Measurements from ENCODE around the gene MYL3. TPM values are rescaled to one million over a fixed set of nuclear protein-coding genes. Genes with fewer than 3 reads are reported as not detected.

MYL3 gene
- total and polyA plus RNA-seq, 2 of the 4 experiments (the other 2 are of a cell fraction): 0.09 TPM; not detected in 1

DNA sequence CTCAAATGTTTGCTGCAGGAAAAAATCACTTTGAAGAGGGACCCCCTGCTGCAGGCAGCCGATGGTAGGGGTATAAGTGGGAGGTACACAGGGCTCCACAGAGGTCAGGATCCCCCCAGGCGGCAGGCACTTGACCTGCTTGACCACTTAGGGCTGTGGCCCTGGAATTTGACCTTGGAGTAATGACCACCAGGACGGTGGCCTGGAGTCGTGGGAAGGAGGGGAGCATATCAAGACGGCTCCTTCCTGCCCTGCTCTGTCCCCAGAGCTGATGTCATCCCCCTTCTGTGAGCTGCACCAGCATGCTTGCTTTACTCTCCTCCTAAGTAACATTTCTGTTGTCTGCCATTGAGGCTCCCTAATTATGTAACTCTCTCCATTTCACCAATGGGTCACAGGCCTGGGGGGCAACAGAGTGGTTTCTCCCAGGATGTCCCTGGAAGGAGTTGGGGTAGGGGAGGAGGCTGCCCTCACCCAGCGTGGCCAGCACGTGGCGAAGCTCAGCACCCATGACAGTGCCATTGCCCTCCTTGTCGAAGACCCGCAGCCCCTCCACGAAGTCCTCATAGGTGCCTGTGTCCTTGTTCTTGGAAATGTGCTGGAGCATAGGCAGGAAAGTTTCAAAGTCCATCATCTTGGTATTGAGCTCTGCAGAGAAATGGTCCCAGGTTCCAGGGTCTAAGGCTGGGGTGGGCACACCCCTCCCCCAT is 4.1 kb downstream of the MYL3 start:
- H3K56ac ChIP-seq (ENCODE audit: extremely low read depth, insufficient read depth, low read length): no peak overlapping the region
- no peak overlapping the region for H2BK15ac ChIP-seq (ENCODE audit: low read depth, low read length)
- H4K91ac ChIP-seq (ENCODE audit: insufficient read depth, low read depth, low read length): no peak overlapping the region
- H3K14ac ChIP-seq (replicated peaks; ENCODE audit: low read depth, low read length): no peak overlapping the region
- in situ Hi-C loops (cut with MboI; ENCODE audit: low sequenced_read_pairs) (no loop called here), intact Hi-C loops (cut with micrococcal nuclease) (no loop called here), dilution Hi-C loops (cut with HindIII; ENCODE audit: low sequenced_read_pairs, unreplicated experiment) (no loop called here)
- H3K79me1 ChIP-seq (ENCODE audit: low read depth in 1 of 2, low read length in 2 of 2): no peaks in the 10 kb centered on the region
- H2BK20ac ChIP-seq (ENCODE audit: low read depth, low read length): no peak overlapping the region
- peaks cover 49% of the 10 kb centered on the region for H3K27me3 ChIP-seq (ENCODE audit: control insufficient read depth, insufficient read depth, low read length)
- no peak overlapping the region for H3K4ac ChIP-seq (ENCODE audit: low read depth, low read length)
- BruUV-seq (replicated peaks): no TSS peak
- H3K9ac ChIP-seq (ENCODE audit: low read depth, low read length): no peak overlapping the region
- ATAC-seq (ENCODE audit: low read depth) (no peak), DNase-seq (no peak)
- H3K18ac ChIP-seq (ENCODE audit: low read depth, low read length): no peak overlapping the region
- H2BK5ac ChIP-seq (ENCODE audit: low read depth, low read length, poor library complexity, severe bottlenecking): no peak overlapping the region
- ChIA-PET POLR2A (ENCODE audit: unreplicated experiment) (no interaction called here), CTCF (no interaction called here)
- H2AK5ac ChIP-seq (ENCODE audit: low read depth, low read length): no peak overlapping the region
- no peak overlapping the region for H2AK9ac ChIP-seq (replicated peaks; ENCODE audit: low read depth, low read length, poor library complexity)
- no peak overlapping the region for H3K4me2 ChIP-seq (ENCODE audit: low read depth, low read length)
- H3K9me1 ChIP-seq (ENCODE audit: insufficient read depth, low read length): no peaks in the 10 kb centered on the region; the same call in 1 of the 2 replicates
- H3K23ac ChIP-seq (ENCODE audit: low read depth, low read length): no peak overlapping the region
- 87% methylated on average over 6 of the region's 11 CpGs; no CpG with 5 or more reads in 1 of the 2 experiments for WGBS, 2 experiments (ENCODE audit: extremely low coverage in 2 of 2, insufficient read length in 1 of 2)
- H3K9me3 ChIP-seq (ENCODE audit: control insufficient read depth, insufficient read depth, low read length): no peaks in the 10 kb centered on the region
- H3K4me3 ChIP-seq (ENCODE audit: insufficient read depth, low read depth, low read length): no peak overlapping the region
- H4K8ac ChIP-seq (ENCODE audit: low read depth in 2 of 2, low read length in 2 of 2): no peak overlapping the region
- H4K5ac ChIP-seq (ENCODE audit: low read depth, low read length): no peak overlapping the region
- TF ChIP-seq, protein P1, sequence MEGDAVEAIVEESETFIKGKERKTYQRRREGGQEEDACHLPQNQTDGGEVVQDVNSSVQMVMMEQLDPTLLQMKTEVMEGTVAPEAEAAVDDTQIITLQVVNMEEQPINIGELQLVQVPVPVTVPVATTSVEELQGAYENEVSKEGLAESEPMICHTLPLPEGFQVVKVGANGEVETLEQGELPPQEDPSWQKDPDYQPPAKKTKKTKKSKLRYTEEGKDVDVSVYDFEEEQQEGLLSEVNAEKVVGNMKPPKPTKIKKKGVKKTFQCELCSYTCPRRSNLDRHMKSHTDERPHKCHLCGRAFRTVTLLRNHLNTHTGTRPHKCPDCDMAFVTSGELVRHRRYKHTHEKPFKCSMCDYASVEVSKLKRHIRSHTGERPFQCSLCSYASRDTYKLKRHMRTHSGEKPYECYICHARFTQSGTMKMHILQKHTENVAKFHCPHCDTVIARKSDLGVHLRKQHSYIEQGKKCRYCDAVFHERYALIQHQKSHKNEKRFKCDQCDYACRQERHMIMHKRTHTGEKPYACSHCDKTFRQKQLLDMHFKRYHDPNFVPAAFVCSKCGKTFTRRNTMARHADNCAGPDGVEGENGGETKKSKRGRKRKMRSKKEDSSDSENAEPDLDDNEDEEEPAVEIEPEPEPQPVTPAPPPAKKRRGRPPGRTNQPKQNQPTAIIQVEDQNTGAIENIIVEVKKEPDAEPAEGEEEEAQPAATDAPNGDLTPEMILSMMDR (conservative IDR thresholded peaks at IDR 0.05; ENCODE audit: low read depth, low read length): no peak
- TF ChIP-seq SMC3 (IDR thresholded peaks at IDR 0.05; ENCODE audit: low read depth, low read length) (no peak), CEBPB (IDR thresholded peaks at IDR 0.05; ENCODE audit: low read depth, low read length) (no peak), MXI1 (IDR thresholded peaks at IDR 0.05; ENCODE audit: borderline replicate concordance, low read depth, low read length) (no peak), NFE2L2 (IDR thresholded peaks at IDR 0.05; ENCODE audit: low read depth, low read length) (no peak), RCOR1 (IDR thresholded peaks at IDR 0.05; ENCODE audit: insufficient replicate concordance, low read length) (no peak), BHLHE40 (IDR thresholded peaks at IDR 0.05; ENCODE audit: low read depth, low read length) (no peak), MAFK (IDR thresholded peaks at IDR 0.05; ENCODE audit: low read depth, low read length) (no peak), CHD1 (IDR thresholded peaks at IDR 0.05; ENCODE audit: low read depth, low read length) (no peak), RAD21 (IDR thresholded peaks at IDR 0.05; ENCODE audit: low read length) (no peak), MAZ (IDR thresholded peaks at IDR 0.05; ENCODE audit: borderline replicate concordance, low read depth, low read length) (no peak), POLR2A (IDR thresholded peaks at IDR 0.05; ENCODE audit: low read depth, low read length) (no peak), RFX5 (IDR thresholded peaks at IDR 0.05; ENCODE audit: low read depth, low read length) (no peak)
- TF ChIP-seq, protein P2, sequence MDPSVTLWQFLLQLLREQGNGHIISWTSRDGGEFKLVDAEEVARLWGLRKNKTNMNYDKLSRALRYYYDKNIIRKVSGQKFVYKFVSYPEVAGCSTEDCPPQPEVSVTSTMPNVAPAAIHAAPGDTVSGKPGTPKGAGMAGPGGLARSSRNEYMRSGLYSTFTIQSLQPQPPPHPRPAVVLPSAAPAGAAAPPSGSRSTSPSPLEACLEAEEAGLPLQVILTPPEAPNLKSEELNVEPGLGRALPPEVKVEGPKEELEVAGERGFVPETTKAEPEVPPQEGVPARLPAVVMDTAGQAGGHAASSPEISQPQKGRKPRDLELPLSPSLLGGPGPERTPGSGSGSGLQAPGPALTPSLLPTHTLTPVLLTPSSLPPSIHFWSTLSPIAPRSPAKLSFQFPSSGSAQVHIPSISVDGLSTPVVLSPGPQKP (IDR thresholded peaks at IDR 0.05; ENCODE audit: borderline replicate concordance, low read depth, low read length): no peak
- TF ChIP-seq, protein P3, sequence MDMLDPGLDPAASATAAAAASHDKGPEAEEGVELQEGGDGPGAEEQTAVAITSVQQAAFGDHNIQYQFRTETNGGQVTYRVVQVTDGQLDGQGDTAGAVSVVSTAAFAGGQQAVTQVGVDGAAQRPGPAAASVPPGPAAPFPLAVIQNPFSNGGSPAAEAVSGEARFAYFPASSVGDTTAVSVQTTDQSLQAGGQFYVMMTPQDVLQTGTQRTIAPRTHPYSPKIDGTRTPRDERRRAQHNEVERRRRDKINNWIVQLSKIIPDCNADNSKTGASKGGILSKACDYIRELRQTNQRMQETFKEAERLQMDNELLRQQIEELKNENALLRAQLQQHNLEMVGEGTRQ (IDR thresholded peaks at IDR 0.05; ENCODE audit: low read depth, low read length): no peak
- H3K36me3 ChIP-seq (ENCODE audit: control insufficient read depth, insufficient read depth, low read length): no peaks in the 10 kb centered on the region
- H3K27ac ChIP-seq (ENCODE audit: insufficient read depth, low read length): no peak overlapping the region
- H2BK120ac ChIP-seq (ENCODE audit: low read depth, low read length): no peak overlapping the region
- H2AFZ ChIP-seq (replicated peaks; ENCODE audit: low read length, poor library complexity): no peak overlapping the region
- H3K4me1 ChIP-seq (ENCODE audit: control insufficient read depth, insufficient read depth, low read length): no peaks in the 10 kb centered on the region
- H4K20me1 ChIP-seq (ENCODE audit: insufficient read depth, low read length): no peaks in the 10 kb centered on the region
